Stimulated activated CD4-positive, alpha-beta T cell treated with anti-CD3 and anti-CD28 coated beads, TNF-alpha, amount 100 ng/mL, for 48 hours (primary cell): ENCODE results near the gene ACD.

Source experiments
- DNase-seq, 3 donors: peaks; one replicate each; pipeline ENCODE4 v3.0.0-alpha.2; 2020; ENCODE audit warnings: low read depth in 3 of 3

The ACD gene

GRCh38 chr16:67661886-67662652 lies 2.0 kb upstream of the ACD start:
- no peak for DNase-seq

GRCh38 chr16:67661101-67661761 lies 1.2 kb upstream of the ACD start:
- DNase-seq = no peak

GRCh38 chr16:67660564-67661028 lies 536 bp upstream of the ACD start, which contains the start of gene PARD6A:
Gene PARD6A (plus strand): TSS chr16:67660960. CDS start chr16:67661039, 79 bp downstream.
- DNase-seq = peak; percentile 94 to 96 (median 95)

GRCh38 chr16:67658849-67659674 lies 998 bp downstream of the ACD start:
- no peak for DNase-seq

- DNase-seq = no peak
These were observed 2.1 kb downstream of the ACD start for GRCh38 chr16:67657751-67658518.

- DNase-seq = no peak
These were observed 2.9 kb downstream of the ACD start for GRCh38 chr16:67657017-67657608.

GRCh38 chr16:67656344-67657016 lies 3.6 kb downstream of the ACD start:
- no peak for DNase-seq

GRCh38 chr16:67655363-67655762 lies 4.7 kb downstream of the ACD start:
- DNase-seq = no peak

GRCh38 chr16:67654403-67654911 lies 5.6 kb downstream of the ACD start:
- no peak for DNase-seq

- no peak for DNase-seq
These were observed 6.2 kb downstream of the ACD start for GRCh38 chr16:67653789-67654402.

- DNase-seq = no peak
These were observed 6.8 kb downstream of the ACD start for GRCh38 chr16:67653128-67653788.

GRCh38 chr16:67652578-67653127 lies 7.4 kb downstream of the ACD start:
- no peak for DNase-seq

- no peak for DNase-seq
These were observed 8.2 kb downstream of the ACD start for GRCh38 chr16:67651847-67652246.

- no peak for DNase-seq
These were observed 9.0 kb downstream of the ACD start for GRCh38 chr16:67651039-67651438.

- no peak for DNase-seq
These were observed 10.0 kb downstream of the ACD start for GRCh38 chr16:67650023-67650422.

- DNase-seq = no peak
These were observed 10.5 kb downstream of the ACD start for GRCh38 chr16:67649494-67649931.

GRCh38 chr16:67648764-67649407 lies 11.2 kb downstream of the ACD start:
- DNase-seq = no peak

GRCh38 chr16:67648088-67648763 lies 11.8 kb downstream of the ACD start:
- DNase-seq = no peak
